Stimulated activated CD8-positive, alpha-beta memory T cell treated with anti-CD3 and anti-CD28 coated beads, Interleukin-4, amount 100 ng/mL, for 4 hours (primary cell): ENCODE data around the gene PPM1M.
A peak's percentile ranks its signal among the peaks of the same experiment; 100 is the strongest.

Source experiments
- DNase-seq, 2 donors: peaks; one replicate each; pipeline ENCODE4 v3.0.0-alpha.2; 2020; ENCODE audit warnings: low read depth in 2 of 2, low spot score in 1 of 2

Gene PPM1M

DNA sequence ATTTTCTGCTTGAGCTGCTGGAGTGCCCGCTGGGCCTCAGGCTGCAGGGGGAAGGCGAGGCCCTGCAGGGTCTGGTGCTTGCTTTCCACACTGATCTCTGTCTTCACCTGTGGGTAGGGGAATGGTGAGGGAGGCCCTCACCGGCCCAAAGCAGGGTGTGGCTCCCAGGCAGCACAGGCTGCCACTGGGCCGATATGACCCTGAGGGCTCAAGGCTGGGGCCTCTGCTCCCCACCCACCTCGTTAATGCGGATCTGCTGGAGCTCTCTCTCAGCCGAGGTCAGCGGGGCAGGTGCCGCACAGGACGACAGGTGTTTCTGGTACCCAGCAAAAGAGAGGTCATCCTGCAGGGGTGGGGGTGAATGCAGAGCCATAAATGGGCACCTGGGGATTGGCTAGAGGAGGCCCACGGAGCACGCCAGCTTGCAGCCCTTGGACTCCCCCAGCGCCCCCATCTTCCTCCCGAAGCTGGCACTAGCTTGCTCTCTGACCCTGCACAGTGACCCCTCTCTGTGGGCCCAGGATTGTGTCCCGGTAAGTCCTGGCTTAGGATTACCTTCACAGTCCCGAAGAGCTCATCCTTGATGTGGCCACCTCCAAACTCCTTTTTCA lies 14.6 kb upstream of the PPM1M start:
- no peak for DNase-seq

DNA sequence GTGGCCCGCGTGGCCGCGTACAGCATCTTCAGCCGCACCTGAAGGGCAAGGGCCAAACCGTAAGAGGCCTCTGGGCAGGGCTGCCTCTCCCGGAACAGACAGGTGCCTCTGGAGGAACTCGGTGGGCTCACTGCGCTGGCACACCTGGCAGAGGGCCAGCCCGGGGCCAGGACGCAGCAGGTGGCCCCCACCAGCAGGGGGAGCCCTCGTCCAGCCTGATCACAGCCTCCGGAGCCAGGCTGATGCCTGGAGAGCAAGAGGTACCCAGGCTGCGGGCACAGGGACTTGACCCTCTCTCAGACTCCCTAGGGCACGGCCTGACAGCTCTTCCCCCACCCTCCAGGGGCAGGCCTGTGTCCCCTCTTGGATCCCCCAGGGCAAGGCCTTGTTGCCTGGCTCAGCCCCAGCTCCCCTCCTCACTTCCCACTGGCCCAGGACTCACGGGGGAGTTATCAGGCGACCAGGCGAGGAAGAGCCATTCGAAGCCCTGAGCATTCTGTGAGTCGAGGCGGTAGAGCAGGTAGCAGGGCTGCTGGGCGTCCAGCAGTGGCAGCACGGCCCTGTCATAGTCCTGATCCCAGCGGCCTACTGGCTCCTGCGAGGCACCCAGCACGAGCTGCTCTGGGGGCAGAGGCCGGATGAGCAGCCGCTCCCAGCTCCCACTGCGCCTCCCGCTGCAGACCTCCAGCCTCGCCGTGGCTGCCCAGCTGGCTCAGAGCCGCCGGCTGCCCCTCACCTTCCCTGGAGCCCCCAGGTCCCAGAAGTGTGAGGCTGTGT lies 13.9 kb upstream of the PPM1M start:
- peak; percentile 71 to 86 for DNase-seq

DNA sequence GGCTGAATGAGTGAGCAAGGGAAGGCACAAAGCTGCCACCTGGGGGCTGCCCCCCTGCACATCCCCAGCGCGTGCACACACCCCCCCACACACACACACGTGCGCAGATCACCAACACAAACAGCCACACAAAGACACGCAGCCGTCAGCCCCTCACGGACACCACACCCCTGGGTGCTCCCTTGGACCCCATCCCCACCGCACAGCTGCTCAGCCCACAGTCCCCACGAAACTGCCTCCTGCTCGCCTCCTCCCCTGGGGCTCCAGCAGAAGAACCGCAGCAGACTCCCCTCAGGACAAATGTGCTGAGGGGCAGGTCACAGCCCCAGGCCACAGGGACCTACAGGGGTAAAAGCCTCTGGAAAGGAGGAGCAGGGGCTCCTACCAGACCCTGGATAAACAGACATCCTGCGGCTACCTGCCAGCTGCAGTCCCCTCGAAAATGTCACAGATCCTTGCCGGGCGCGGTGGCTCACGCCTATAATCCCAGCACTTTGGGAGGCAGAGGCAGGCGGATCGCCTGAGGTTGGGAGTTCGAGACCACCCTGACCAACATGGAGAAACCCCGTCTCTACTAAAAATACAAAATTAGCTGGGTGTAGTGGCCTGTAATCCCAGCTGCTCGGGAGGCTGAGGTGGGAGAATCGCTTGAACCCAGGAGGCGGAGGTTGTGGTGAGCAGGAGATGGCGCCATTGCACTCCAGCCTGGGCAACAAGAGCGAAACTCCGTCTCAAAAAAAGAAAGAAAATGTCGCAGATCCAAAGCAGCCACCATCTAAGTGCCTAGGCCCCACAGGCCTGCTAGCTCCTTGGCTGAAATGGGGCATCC lies 13.1 kb upstream of the PPM1M start:
- DNase-seq = no peak

DNA sequence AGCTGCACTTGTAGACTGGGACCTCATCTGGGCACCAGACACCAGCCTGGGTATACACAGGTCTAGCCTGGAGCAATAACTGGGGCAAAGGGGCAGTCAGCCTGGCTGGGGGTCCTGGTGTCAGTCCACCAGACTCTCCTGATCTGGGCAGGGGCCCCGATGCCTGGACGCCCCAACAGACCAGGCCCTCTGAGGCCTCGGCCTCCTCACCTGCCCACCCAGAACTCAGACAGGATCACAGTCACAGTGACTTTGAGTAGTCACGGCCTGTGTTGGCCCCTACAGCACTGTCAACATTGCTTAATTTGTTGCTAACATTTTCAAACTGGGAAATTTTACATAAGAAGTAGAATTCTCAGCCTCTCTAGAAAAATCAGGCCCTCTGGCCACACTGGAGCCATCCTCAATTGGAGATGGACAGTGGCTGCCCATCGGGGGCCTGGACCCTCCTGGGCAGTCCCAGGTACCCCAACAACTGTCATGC lies 12.4 kb upstream of the PPM1M start:
- no peak for DNase-seq

DNA sequence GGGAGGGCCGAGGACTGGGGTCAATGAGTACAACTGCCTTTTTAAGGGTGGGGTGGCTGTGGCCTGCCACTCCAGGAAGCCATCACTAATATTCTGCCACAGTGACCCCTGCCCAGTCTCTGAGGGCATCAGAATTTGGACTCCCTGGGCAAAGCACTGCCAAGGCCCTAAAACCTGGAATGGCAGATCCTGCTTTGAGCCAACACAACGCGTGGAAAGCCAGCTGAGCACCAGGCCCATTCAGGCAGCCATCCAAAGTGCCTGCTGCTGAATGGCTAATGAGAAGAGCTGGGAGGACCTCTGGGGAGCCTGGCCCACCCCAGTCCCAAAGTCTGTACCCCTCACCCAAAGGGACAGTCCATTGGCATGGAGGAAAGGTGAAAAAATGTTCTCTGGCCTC lies 11.6 kb upstream of the PPM1M start:
- DNase-seq = no peak

DNA sequence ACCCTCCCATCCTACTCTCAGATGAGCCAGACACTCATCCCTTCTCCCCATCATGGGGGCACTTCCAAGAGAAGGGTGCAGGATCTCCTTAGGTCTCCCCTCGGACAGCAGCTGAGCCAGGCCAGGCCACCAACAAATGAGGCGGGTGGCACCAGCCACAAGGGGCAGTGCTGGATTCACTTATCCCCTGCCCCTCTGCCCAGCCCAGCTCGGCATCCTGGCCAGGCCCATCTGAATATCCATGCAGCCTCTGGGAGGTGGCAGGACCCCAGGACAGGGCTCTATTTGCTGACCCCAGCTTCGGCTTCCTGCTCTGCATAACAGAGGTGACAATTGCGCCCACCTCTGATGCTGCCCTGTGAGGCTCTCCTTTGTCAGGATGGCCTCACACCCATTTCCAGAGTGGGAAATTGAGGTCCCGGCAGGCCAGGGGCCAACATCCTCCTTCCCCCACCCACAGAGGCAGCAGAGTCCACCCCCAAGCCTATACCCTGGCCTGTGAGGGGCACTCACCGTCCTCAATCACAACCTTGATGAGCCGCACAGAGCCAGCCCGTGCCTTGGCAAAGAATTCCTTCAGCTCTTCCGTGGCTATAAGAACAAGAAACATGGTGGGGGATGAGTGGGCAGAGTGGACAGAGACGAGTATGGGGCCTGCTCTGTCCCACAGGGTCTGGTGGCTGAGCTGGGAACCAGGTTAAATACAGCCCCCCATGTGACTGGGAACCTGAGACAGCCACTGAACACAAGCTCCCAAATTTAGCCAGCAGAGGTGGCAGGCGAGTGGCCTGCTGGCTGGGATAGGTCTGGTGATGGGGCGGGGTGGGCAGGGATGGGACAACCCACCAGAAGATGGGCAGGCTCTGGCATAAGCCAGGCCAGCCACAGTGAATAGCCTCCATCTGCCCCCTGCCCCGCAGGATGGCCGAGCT lies 10.8 kb upstream of the PPM1M start:
- DNase-seq = no peak

DNA sequence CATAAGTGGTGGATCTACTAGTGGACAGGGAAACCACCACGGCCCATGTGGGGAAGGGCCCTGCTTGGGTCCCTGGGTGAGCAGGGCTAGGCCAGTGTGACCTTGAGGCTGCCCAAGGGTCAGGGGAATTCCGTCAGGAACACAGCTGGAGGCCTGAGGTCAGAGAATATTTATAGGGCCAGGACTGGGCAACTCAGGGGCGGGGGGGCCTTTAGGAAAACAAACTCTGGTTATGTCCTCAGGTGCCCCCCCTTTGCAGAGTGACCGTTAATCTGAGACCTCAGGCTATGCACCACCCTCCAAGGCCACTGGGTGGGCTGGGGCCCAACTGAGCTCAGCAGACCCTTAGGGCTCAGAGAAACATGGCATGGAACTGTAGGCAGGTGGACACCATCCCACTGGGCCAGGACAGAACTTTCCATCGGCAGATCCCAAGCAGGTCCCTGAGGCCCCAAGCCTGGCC lies 9.1 kb upstream of the PPM1M start:
- DNase-seq = no peak

DNA sequence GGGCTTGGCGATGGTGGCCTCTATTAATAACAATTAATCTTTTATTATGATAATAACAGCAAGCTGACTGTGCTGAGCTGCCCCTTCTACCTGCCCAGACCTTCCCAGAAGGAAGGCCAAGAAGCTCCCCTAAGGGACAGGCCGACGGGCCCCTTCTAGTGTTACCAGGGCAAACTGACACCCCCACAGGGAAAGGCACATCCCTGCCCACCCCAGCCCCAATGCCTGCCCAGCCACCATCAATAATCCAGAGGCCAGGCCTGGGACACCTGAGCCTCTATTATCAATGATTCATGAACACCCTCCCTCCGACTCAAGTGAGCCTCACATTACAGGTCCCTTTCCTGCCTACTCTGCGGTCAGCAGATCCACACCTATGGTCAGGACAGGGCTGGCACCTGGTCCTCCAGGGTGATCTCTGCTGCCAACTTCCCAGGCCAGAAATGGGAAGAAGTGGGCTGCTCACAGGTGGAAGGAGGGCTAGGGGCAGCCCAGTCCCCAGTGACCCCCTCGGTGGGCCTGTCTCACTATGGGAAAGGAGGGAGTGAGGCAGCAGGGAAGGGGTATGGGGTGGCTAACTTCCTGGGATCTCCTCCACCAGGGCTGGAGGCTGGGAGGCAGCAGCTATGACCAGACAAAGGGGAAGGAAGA lies 8.4 kb upstream of the PPM1M start:
- DNase-seq = no peak

DNA sequence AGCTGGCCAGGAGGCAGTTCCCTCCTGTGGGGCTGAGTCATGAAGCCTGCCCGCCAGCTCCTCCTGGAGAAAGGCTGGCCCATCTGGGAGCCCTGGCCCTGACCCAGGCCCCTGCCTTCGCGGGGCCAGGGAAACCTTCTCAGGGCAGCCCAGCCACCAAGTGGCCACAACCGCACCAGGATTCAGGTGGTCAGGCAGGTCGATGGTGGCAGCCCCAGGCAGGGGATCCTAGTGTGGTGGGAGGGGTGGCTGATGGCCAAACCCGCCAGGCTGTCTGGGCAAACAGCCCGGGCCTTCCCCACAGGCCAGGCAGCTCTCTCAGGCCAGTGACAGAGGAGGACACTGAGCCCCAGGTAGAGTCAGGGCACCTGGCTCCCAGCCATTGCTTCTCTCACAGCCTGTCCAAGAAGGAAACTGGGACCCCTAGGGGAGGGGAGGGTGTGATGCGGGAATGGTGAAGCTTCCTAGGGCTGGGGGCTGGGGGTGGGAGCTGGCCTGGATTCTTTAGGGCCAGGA lies 7.8 kb upstream of the PPM1M start:
- DNase-seq = no peak

DNA sequence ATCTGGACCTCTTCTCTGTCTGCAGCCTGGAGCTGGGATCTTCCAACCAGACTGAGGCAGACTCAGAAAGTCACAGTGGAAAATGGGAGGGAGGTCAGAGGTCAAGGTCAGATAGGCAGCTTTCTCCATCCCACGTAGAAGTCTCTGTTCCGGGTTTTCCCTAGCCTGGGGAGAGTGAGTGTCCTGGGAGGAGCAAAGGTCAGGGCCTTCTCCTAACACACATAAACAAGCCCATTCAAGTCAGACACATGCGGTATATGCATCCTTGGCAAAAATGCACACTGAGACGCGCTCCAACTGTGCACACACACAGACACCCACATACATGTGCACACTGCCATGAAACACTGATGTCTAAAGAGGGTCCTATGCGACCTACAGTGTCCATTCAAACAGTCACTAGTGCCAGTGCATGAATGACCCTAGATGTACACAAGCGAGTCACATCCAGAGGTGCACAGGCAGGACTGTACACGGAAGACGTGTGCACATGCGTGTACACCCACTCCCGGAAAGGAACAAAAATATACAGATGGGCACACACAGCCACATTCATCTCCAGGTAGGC lies 7.3 kb upstream of the PPM1M start:
- no peak for DNase-seq

DNA sequence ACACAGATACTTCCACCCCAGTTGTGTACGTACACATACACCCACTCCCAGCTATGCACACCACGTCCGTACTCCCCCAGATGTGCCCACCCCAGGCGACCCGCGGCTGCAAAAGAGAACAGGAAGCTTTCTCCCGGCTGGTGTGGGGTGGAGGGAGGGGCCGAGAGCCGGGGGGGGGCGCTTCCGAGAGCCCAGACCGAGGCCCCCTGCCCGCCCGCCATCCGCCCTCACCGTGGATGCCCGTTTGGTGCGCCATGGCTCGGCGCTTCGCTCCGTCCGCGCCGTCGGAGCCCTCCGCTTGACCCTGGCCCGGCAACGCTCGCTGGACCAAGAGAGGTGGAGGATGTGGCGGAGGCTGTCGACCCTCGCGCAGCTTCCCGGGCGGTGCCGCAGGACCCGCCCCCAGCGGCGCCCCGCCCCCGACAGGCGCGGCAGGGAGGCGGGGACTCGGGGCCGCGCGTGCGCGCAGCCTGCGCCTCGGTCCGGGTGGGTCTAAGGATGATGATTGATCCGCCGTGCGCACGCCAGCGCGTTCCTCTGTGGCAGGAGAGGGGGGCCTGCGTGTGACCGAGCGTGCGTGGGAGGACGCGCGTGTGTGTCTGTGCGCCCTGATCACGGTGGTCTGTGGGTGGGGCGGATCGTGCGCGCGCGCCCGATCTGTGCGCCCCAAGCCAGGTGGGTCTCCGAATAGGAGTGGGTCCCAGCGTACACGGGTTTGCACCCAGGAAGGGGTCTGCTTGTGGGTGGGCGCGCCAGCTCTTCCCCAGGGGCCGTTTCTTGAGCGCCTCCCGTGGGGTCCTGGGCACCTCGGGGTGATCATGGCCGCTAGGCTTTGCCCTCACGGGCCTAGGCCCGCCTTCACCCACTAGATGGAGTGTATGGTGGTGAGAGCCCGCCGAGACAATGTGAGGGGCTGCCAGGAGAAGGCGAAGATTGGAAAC lies 6.5 kb upstream of the PPM1M start, which contains the start of gene TWF2:
Gene TWF2, minus strand, starts transcription at position 398 of the 941 bp plus-strand sequence. Its CDS starts 142 bp downstream, at position 256.
- DNase-seq = peak; percentile 74 to 87

DNA sequence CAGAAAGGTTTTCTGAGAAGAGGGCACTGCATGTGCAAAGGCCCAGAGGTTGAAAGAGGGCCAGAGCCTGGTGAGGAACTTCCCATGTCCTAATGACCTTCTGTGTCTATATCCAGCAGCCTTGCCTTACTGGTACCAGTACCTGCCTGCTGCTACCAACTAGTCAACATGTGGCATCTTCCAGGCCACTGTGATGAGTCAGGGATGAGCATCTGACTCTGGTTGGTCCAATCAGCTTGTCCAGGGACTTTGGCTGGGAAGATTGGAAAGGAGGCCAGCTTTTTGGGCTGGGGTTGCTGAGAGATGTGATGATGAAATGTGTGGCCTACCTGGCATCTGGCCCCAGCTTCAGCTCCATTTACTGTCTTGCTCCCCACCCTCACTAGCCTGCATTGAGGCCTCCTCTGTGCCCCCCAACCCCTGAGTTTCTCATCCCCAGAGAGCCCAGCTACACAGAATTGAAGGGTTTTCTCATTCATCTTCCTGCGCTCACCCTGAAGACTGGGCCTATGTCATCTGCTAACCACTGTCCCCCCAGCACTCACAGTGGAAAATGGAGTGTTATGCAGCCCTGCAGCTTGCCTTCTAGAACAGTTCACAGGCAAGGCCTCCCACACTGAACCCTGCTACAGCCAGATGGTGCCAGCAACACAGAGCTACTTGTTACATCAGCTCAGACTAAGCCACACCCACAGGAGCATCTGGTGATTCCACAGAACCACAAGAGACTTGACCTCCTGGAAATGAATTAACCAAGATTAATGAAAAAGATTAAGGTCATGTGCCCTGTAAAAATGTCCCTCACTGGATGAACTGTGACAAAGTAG lies 5.3 kb upstream of the PPM1M start:
- peak in 1 of 2 donors; percentile 30 for DNase-seq

DNA sequence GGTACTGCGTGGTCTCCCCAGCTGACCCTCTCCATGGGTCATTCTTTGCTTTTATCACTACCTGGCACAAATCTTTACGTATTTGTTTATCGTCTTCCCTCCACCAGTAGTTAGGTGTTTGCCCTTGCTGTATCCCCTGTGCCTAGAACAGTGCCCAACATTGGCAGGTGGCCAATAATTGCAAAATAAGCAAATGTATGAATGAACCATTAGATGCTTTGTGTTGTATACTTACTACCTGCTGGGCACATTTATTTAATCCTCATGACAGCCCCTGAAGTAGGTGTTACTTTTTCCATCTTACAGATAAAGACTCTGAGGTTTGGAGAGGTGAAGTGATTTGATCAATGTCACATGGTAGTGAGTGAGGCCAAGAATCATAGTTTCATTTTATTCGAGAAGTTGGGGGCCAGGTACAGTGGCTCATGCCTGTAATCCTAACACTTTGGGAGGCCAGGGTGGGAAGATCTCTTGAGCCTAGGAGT lies 4.6 kb upstream of the PPM1M start:
- DNase-seq = no peak

DNA sequence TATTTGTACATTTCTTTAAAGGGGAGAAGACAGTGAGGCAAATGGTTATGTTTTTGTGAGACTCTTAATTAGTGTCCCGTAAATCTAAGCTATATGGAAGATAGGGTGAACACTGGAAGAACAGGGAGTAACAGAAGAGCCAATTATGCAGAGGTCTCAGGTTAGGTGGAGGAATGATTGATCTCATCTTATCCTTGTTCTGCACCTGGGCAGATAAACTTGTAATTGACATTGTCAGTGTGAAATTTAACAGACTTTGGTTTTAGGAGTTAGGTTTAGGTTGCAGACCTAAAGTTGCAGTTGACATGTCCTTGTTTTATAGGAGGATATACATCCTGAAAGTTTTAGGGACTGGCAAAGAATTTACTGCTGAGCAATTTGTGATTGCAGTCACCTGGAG lies 3.5 kb upstream of the PPM1M start:
- no peak for DNase-seq

DNA sequence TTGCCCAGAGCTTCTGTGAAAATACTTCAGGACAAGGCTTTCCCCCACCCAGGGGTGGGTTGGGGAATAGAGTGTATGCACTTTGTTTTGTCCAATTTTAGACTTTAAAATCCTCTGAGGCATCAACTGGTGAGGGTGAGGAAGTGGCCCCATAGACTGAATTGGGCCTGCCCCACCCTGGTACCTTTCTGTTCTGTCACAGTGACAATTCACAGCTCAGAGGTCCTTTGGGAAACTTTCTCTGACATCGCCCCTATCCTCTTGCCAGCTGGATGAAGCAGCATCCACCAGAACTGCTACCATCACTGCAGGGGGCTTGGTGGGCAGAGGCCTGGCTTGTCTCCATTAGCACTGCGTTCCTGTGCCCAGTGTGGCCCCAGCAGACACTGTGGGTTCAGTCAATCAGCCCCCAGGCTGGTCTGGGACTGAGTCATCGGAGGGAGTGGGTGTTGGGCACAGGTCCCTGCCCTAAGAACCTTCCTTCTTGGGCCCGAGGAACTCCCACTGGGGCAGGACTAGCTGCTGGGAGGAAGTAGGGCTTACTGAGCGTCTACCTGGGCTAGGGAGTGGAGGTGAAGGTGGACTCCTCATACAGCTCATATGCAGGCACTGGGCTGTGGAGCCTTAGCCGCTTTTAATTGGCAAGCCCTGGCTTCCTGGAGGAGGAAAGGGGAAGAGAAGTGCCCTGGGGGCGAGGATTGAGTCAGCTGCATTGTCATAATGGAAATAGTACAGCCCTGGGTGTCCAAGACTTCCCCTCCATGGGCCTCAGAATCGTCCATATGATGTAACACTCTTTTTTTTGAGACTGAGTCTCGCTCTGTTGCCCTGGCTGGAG lies 1.5 kb upstream of the PPM1M start:
- DNase-seq = no peak

DNA sequence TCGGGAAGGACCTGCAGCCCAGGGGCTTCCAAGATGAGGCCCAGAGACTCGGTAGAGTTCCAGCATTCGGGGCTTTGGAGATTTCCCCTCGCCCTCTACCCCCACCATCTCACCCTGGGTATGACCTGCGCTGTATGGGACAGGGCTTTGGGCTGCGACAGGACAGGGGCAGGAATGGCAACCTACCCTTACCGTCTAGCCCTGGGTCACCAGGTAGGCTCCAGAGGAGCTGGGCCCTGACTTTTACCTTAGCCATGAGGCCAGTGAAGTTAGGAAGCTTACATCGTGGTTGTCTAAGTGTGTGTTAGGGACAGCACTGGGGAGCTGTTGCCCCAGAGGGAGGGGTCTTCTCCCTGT lies 683 bp downstream of the PPM1M start:
- no peak for DNase-seq
